H9 (cell line): ENCODE measurements around the gene TRABD2B. TPM values are rescaled to one million over a fixed set of nuclear protein-coding genes. Genes with fewer than 3 reads are reported as not detected.

Experiments used
- DNase-seq: peaks from one replicate; pipeline ENCODE4 v3.0.0-alpha.2; 2017
- H2AFZ ChIP-seq: one replicate; pipeline ENCODE4 v1.6.1; 2013; ENCODE audit warnings: mild to moderate bottlenecking, low read length, control low read depth, moderate library complexity
- H2AK5ac ChIP-seq: 2 replicates; pipeline ENCODE4 v1.6.1; 2013; ENCODE audit warnings: low read length, control low read depth, mixed read lengths; ENCODE audit not compliant: insufficient read length
- H2BK120ac ChIP-seq: one replicate; pipeline ENCODE4 v1.6.1; 2013; ENCODE audit warnings: low read depth, mild to moderate bottlenecking, low read length, control low read depth, inconsistent platforms; ENCODE audit not compliant: poor library complexity, severe bottlenecking
- H2BK12ac ChIP-seq: 2 replicates; pipeline ENCODE4 v1.6.1; 2013; ENCODE audit warnings: low read length, control low read depth, mixed read lengths, low read depth; ENCODE audit not compliant: insufficient read length
- H2BK15ac ChIP-seq: 2 replicates; pipeline ENCODE4 v1.6.1; 2013; ENCODE audit warnings: low read depth, low read length, control low read depth
- H2BK20ac ChIP-seq: one replicate; pipeline ENCODE4 v1.6.1; 2013; ENCODE audit warnings: low read depth, mild to moderate bottlenecking, low read length, control low read depth, inconsistent platforms; ENCODE audit not compliant: poor library complexity, severe bottlenecking
- H2BK5ac ChIP-seq: 2 replicates; pipeline ENCODE4 v1.6.1; 2013; ENCODE audit warnings: low read length, control low read depth, mixed read lengths; ENCODE audit not compliant: insufficient read length
- H3K14ac ChIP-seq: 2 replicates; pipeline ENCODE4 v1.6.1; 2013; ENCODE audit warnings: low read length, control low read depth; ENCODE audit not compliant: insufficient read depth
- H3K18ac ChIP-seq: 2 replicates; pipeline ENCODE4 v1.6.1; 2013; ENCODE audit warnings: low read depth, mild to moderate bottlenecking, mixed read lengths, low read length, control low read depth; ENCODE audit not compliant: insufficient read length
- H3K23ac ChIP-seq: 2 replicates; pipeline ENCODE4 v1.6.1; 2013; ENCODE audit warnings: low read length, control low read depth, mixed read lengths, low read depth; ENCODE audit not compliant: insufficient read length
- H3K23me2 ChIP-seq: 2 replicates; pipeline ENCODE4 v1.6.1; 2013; ENCODE audit warnings: low read depth, mild to moderate bottlenecking, mixed read lengths, low read length, control low read depth; ENCODE audit not compliant: insufficient read length, poor library complexity, severe bottlenecking
- H3K27ac ChIP-seq: 2 replicates; pipeline ENCODE4 v1.5.1; 2013; ENCODE audit warnings: low read length, control low read depth, mixed read lengths, low read depth; ENCODE audit not compliant: insufficient read length
- H3K27me3 ChIP-seq: 2 replicates; pipeline ENCODE4 v1.6.1; 2013; ENCODE audit warnings: low read length, control low read depth, inconsistent platforms; ENCODE audit not compliant: insufficient read depth
- H3K4ac ChIP-seq: 2 replicates; pipeline ENCODE4 v1.6.1; 2013; ENCODE audit warnings: low read depth, mild to moderate bottlenecking, control low read depth, inconsistent platforms, low read length, moderate library complexity
- H3K4me1 ChIP-seq: 2 replicates; pipeline ENCODE4 v1.6.1; 2013; ENCODE audit warnings: low read length, control low read depth, inconsistent platforms; ENCODE audit not compliant: insufficient read depth
- H3K4me2 ChIP-seq: 2 replicates; pipeline ENCODE4 v1.6.1; 2013; ENCODE audit warnings: low read length, control low read depth, mixed read lengths; ENCODE audit not compliant: insufficient read length, insufficient read depth
- H3K56ac ChIP-seq: 2 replicates; pipeline ENCODE4 v1.6.1; 2013; ENCODE audit warnings: low read depth, mild to moderate bottlenecking, mixed read lengths, low read length, control low read depth; ENCODE audit not compliant: insufficient read length
- H3K79me1 ChIP-seq: 2 replicates; pipeline ENCODE4 v1.6.1; 2013; ENCODE audit warnings: low read depth, mild to moderate bottlenecking, moderate library complexity, low read length, control low read depth, inconsistent platforms; ENCODE audit not compliant: insufficient read depth, poor library complexity, severe bottlenecking
- H3K79me2 ChIP-seq: 2 replicates; pipeline ENCODE4 v1.6.1; 2013; ENCODE audit warnings: low read length, control low read depth, inconsistent platforms; ENCODE audit not compliant: insufficient read depth
- H3K9ac ChIP-seq: 2 replicates; pipeline ENCODE4 v1.6.1; 2013; ENCODE audit warnings: low read length, control low read depth, mixed read lengths; ENCODE audit not compliant: insufficient read length; ENCODE audit errors: extremely low read depth
- H3K9me3 ChIP-seq: one replicate; pipeline ENCODE4 v1.6.1; 2013; ENCODE audit warnings: low read depth, low read length, inconsistent platforms; ENCODE audit not compliant: control insufficient read depth
- H3T11ph ChIP-seq: one replicate; pipeline ENCODE4 v1.6.1; 2013; ENCODE audit warnings: mild to moderate bottlenecking, low read length, control low read depth, inconsistent platforms
- H4K20me1 ChIP-seq: one replicate; pipeline ENCODE4 v1.6.1; 2013; ENCODE audit not compliant: control insufficient read depth, insufficient read length, insufficient read depth
- H4K5ac ChIP-seq: 2 replicates; pipeline ENCODE4 v1.6.1; 2013; ENCODE audit warnings: low read depth, mild to moderate bottlenecking, mixed read lengths, low read length, control low read depth; ENCODE audit not compliant: insufficient read length
- H4K8ac ChIP-seq: replicated peaks from 2 replicates; pipeline ENCODE4 v1.6.1; 2013; ENCODE audit warnings: low read length, control low read depth, mixed read lengths, low read depth; ENCODE audit not compliant: insufficient read length
- H4K91ac ChIP-seq: 2 replicates; pipeline ENCODE4 v1.6.1; 2013; ENCODE audit warnings: low read depth, mild to moderate bottlenecking, moderate library complexity, mixed read lengths, low read length, control low read depth; ENCODE audit not compliant: insufficient read length
- H3K27ac Mint-ChIP-seq, 3 experiments: 2 replicates in 2 of 3; 3 replicates in 1 of 3; pipeline ENCODE4 v1.8.0; 2020 to 2021; ENCODE audit warnings: mixed read lengths in 3 of 3, mild to moderate bottlenecking in 1 of 3, moderate library complexity in 1 of 3
- H3K27me3 Mint-ChIP-seq: 2 replicates; pipeline ENCODE4 v1.8.0; 2021; ENCODE audit warnings: low read depth, mild to moderate bottlenecking, moderate library complexity, mixed read lengths
- H3K36me3 Mint-ChIP-seq, 3 experiments: 2 replicates in 2 of 3; 3 replicates in 1 of 3; pipeline ENCODE4 v1.8.0; 2020 to 2021; ENCODE audit warnings: low read depth in 3 of 3, mixed read lengths in 3 of 3; ENCODE audit not compliant: insufficient read depth in 1 of 3
- H3K4me1 Mint-ChIP-seq, 2 experiments: 2 replicates each; pipeline ENCODE4 v1.8.0; 2020; ENCODE audit warnings: mixed read lengths in 2 of 2
- H3K4me3 Mint-ChIP-seq, 2 experiments: 2 replicates in 1 of 2; 3 replicates in 1 of 2; pipeline ENCODE4 v1.8.0; 2020 to 2021; ENCODE audit warnings: mild to moderate bottlenecking in 2 of 2, mixed read lengths in 2 of 2, moderate library complexity in 1 of 2
- H3K9me3 Mint-ChIP-seq, 2 experiments: 2 replicates in 1 of 2; 3 replicates in 1 of 2; pipeline ENCODE4 v1.8.0; 2020; ENCODE audit warnings: mild to moderate bottlenecking in 2 of 2, mixed read lengths in 2 of 2, moderate library complexity in 1 of 2
- WGBS: extraction: QIAGEN DNeasy Blood & Tissue Kit; methylation state at CpG from one replicate; pipeline ENCODE4 v1.1.7; 2013; ENCODE audit warnings: missing lambda C conversion rate, low lambda C conversion rate, mixed read lengths; ENCODE audit not compliant: insufficient read length; ENCODE audit errors: extremely low coverage; 5-methylcytosine and 5-hydroxymethylcytosine counted together
- total RNA-seq: library from RNA; stranded (reverse); gene quantifications from 2 replicates; pipeline ENCODE4 v1.2.1, GENCODE V29; 2021
- TF ChIP-seq, protein P1 (sequence below): fragments of 200-600 bp; sonication (generic); conservative IDR thresholded peaks from 3 replicates; pipeline ENCODE4 v1.8.0; 2021; ENCODE audit warnings: antibody characterized with exemption, mild to moderate bottlenecking

TRABD2B gene
- total RNA-seq, 1 experiment from 2014 or later: 2.3 TPM

DNA sequence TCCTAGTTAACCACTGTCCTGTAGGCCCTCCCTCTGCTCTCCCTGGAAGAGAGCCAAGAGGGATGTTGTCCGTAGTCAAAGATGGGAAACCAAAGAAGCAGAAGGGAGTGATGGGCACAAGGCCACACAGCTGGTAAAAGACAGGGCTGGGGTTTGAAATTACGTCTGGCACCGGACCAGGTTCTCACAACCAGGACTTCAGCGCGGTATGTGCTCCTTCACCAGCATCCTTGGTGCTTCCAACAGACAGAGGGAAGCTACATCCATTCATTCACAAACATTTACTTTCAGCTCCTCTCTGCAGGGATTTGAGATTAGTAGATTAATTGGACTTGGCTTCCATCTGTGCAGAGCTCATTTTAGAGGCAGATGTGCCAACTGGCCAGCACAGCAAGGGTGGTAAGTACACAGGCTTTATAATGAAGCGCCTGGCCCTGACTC, 191.2 kb downstream of the TRABD2B start:
- H4K8ac ChIP-seq: no peak overlapping the region
- H2AFZ ChIP-seq: no peak overlapping the region
- H3K4me1 ChIP-seq: no peaks in the 10 kb centered on the region
- no peak overlapping the region for H2BK5ac ChIP-seq
- no peak overlapping the region for H3K18ac ChIP-seq
- H3K4me1 Mint-ChIP-seq: peaks cover 9 to 11% of the 10 kb centered on the region in 2 experiments
- no peak overlapping the region for H2BK120ac ChIP-seq
- H3K27ac ChIP-seq: no peak overlapping the region
- H3K9me3 Mint-ChIP-seq: no peaks in the 10 kb centered on the region
- no peak overlapping the region for H3K23ac ChIP-seq
- H3K4me2 ChIP-seq: no peak overlapping the region
- H4K20me1 ChIP-seq: no peaks in the 10 kb centered on the region
- no peak overlapping the region for H3K9ac ChIP-seq
- no peak overlapping the region for H2BK15ac ChIP-seq
- H2AK5ac ChIP-seq: no peak overlapping the region
- no peak overlapping the region for H3T11ph ChIP-seq
- no peaks in the 10 kb centered on the region for H3K23me2 ChIP-seq
- H3K36me3 Mint-ChIP-seq: no peaks in the 10 kb centered on the region
- no peak for DNase-seq
- no peak overlapping the region for H3K4me3 Mint-ChIP-seq
- H2BK20ac ChIP-seq: no peak overlapping the region
- no peaks in the 10 kb centered on the region for H3K79me2 ChIP-seq
- H3K79me1 ChIP-seq: no peaks in the 10 kb centered on the region
- H3K9me3 ChIP-seq: no peaks in the 10 kb centered on the region
- H3K14ac ChIP-seq: no peak overlapping the region
- H4K91ac ChIP-seq: no peak overlapping the region
- no peak overlapping the region for H3K4ac ChIP-seq
- no peaks in the 10 kb centered on the region; the same call in 1 of the 2 replicates for H3K27me3 Mint-ChIP-seq
- TF ChIP-seq, protein P1, sequence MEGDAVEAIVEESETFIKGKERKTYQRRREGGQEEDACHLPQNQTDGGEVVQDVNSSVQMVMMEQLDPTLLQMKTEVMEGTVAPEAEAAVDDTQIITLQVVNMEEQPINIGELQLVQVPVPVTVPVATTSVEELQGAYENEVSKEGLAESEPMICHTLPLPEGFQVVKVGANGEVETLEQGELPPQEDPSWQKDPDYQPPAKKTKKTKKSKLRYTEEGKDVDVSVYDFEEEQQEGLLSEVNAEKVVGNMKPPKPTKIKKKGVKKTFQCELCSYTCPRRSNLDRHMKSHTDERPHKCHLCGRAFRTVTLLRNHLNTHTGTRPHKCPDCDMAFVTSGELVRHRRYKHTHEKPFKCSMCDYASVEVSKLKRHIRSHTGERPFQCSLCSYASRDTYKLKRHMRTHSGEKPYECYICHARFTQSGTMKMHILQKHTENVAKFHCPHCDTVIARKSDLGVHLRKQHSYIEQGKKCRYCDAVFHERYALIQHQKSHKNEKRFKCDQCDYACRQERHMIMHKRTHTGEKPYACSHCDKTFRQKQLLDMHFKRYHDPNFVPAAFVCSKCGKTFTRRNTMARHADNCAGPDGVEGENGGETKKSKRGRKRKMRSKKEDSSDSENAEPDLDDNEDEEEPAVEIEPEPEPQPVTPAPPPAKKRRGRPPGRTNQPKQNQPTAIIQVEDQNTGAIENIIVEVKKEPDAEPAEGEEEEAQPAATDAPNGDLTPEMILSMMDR: no peak
- no peak overlapping the region for H2BK12ac ChIP-seq
- H3K27ac Mint-ChIP-seq: no peak overlapping the region
- no peak overlapping the region for H3K56ac ChIP-seq
- no peaks in the 10 kb centered on the region for H3K27me3 ChIP-seq
- no peak overlapping the region for H4K5ac ChIP-seq
- no CpG with 5 or more reads among the region's 6 CpGs for WGBS
